Mammary microvascular endothelial cell (primary cell): ENCODE measurements around the gene ERBIN. TPM values are rescaled to one million over a fixed set of nuclear protein-coding genes. Genes with fewer than 3 reads are reported as not detected.

Experiments used
- total RNA-seq: library from RNA; depleted of rRNA; stranded (reverse); fragments of >200 nt; gene quantifications from 2 replicates; pipeline ENCODE4 v1.2.3, GENCODE V29; 2015

ERBIN gene, protein sequence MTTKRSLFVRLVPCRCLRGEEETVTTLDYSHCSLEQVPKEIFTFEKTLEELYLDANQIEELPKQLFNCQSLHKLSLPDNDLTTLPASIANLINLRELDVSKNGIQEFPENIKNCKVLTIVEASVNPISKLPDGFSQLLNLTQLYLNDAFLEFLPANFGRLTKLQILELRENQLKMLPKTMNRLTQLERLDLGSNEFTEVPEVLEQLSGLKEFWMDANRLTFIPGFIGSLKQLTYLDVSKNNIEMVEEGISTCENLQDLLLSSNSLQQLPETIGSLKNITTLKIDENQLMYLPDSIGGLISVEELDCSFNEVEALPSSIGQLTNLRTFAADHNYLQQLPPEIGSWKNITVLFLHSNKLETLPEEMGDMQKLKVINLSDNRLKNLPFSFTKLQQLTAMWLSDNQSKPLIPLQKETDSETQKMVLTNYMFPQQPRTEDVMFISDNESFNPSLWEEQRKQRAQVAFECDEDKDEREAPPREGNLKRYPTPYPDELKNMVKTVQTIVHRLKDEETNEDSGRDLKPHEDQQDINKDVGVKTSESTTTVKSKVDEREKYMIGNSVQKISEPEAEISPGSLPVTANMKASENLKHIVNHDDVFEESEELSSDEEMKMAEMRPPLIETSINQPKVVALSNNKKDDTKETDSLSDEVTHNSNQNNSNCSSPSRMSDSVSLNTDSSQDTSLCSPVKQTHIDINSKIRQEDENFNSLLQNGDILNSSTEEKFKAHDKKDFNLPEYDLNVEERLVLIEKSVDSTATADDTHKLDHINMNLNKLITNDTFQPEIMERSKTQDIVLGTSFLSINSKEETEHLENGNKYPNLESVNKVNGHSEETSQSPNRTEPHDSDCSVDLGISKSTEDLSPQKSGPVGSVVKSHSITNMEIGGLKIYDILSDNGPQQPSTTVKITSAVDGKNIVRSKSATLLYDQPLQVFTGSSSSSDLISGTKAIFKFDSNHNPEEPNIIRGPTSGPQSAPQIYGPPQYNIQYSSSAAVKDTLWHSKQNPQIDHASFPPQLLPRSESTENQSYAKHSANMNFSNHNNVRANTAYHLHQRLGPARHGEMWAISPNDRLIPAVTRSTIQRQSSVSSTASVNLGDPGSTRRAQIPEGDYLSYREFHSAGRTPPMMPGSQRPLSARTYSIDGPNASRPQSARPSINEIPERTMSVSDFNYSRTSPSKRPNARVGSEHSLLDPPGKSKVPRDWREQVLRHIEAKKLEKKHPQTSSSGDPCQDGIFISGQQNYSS (N-terminal part only)
- total RNA-seq, result 30.0 and 36.2 TPM in 2 replicates

DNA sequence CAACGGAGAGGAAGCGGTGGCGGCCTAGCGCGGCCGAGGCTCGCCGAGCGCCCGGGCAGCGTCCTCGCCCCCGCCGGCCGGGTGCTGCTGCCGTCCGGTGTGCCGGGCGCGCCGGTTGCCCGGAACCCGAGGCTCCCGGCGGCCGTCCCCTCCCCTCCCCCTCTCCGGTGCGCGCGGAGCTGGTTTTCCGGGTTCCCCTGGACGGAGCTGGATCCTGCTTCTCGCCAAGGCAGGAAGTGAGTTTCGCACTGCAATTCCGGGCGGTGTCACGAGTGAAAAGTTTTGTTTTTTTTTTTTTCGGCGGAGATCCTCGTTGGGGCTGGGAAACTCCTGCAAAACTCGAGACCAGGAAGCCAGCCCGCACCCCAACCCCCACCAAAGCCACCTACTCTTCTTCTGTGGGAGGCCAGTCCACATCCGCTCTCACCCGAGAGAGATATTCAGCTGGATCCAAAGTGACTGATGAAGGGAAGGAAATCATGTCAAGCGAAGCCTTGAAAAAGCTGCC is at the start of gene ERBIN:
Gene ERBIN (plus strand): TSS at position 300 of the 508 bp plus-strand sequence. CDS start 66,144 bp downstream, outside the sequence.

Other genes with a start within 250 kb of the ERBIN start
- 12.8 and 17.1 TPM in 2 replicates for gene SGTB, start 204.5 kb upstream of the ERBIN start, total RNA-seq
- gene NLN, start 204.4 kb upstream of the ERBIN start, total RNA-seq, result 33.6 and 40.0 TPM in 2 replicates
- 18.1 and 19.8 TPM in 2 replicates for gene SREK1, start 217.7 kb downstream of the ERBIN start, total RNA-seq